ENCODE measurements around the gene RHCE.
"Not testable (repeated sequence)": the region's sequence is repeated elsewhere in the genome, so short reads cannot be mapped to it uniquely, and the experiment has no call there.

Gene RHCE

DNA sequence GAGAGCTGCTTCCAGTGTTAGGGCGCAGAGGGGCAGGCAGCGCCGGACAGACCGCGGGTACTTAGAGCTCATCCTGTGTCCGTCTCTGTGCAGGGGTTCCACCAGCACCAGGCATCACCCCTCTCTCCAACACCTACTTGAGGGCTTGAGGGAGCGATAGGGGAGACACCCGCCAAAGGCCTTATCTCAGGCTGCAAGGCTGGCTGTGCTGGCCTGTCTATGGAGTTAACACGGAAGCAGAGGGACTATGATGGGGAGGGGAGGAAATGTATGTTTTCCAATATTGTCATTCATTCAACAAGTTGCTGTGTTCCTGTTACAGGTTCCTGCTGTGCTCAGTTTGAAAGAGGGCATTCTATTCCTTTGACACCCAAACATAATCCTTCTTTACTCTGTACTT is at the start of gene RHCE:
RHCE (minus strand) TSS at position 111 of the 400 bp plus-strand sequence; CDS start at position 72, 39 bp downstream.
- DNase-seq (ENCODE audit: low read depth) = not testable (repeated sequence)

DNA sequence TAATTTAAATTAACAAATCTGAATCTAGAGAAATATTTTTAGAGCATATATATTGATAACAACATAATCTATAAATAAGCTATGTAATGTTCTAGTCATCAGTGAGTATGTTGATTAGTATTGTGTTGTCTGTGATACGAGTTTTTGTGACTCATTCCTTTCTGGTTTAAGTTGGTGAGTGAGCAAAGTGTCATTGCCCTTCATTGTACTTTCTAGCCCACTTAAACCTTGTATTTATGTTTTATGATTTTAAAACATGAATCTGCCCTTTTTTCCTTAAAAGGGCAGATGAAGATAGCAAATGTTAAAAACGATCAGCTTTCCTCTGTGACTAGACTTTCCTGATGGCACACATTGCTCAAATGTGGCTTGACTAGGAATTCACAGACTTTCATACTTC is 48.6 kb upstream of the RHCE start:
- DNase-seq (ENCODE audit: low read depth) = no peak

DNA sequence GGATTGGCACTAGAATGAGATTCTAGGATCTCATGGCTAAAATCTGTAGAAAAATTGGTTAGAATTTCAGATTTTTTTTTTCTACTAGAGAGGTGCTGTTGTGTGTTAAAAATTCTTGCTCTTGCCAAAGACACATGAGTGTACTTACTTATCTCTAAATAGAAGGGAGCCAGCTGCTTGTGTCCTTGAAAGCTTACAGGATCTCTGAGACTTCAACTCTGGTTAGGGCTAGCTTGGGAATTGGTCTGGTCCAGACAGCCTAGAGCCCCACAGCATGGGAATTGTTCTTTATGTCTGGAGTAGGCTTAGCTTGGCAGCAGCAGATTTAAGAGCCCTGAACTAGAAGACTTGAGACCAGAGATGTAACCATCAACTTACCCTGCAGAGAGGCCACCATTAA is 47.4 kb upstream of the RHCE start:
- DNase-seq (ENCODE audit: low read depth) = no peak

DNA sequence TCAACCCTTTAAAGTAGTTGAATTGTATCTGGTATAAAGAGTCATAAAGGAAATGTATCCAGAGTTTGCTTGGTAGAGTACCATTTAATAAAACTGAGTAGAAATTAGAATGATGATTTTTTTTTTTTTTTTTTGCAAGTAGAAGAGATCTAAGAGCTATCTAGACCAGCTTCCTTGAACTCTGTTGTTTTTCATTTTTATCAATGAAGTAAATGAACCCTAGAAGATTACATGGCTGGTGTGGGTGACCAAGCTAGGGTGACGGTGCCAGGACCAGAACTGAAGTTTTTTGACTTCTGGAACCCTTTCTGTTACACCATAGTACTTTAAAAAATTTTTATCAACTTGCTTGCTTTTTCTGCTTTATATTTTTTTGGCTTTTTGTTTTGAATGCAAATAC is 47.0 kb upstream of the RHCE start:
- DNase-seq (ENCODE audit: low read depth) = no peak

DNA sequence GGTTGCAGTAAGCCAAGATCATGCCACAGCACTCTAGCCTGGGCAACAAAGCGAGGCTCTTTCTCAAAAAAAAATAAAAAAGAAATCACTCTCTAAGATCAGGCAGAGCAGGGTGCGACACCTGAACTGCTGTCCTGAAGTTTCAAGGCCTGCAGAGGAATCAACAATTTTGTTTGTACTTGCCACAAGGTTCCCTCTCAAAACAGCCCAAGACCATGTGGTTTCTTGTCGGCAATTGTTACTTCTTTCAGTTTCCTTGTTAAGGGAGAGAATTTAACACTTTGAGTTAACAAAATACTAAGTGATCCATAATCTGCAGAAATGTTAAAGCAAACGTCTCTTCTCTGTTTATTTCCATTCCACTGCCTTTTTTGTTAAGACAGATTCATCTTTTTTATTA is 46.6 kb upstream of the RHCE start:
- DNase-seq (ENCODE audit: low read depth) = no peak

DNA sequence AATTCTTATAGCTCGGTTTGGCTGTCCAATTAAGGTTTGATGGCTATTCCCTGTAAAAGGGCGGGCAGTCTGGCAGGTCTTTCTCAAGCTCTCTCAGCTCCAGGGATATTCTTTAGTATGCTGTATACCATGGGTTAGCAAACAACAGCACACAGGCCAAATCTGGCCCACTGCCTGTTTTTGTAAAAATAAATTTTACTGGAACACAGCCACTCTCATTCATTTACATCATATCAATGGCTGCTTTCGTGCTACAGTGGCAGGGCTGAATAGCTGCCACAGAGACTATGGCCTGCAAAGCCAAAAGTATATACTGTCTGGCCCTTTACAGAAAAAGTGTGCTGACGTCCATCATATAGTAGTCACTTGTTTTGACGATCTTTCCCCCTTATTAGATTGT is 42.1 kb upstream of the RHCE start:
- no peak for DNase-seq (ENCODE audit: low read depth)

DNA sequence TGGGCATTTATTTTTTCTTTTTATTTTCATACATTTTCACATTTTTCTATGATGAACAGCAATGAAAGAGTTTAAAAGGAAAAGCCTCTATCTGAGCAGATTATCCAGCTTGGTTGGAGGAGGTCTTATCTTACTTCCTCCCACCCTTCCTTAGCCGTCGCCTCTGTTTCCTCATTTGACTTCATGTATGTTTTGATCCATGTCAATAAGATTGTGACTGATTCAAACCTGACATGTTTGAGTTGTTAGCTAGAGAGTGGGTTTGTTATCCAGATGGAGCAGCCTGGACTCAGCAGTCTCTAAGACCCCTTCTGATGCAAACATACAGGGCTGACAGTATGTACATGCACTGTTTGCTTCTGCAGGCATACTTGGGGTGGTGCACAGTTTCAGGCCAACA is 41.2 kb upstream of the RHCE start:
- no peak for DNase-seq (ENCODE audit: low read depth)

DNA sequence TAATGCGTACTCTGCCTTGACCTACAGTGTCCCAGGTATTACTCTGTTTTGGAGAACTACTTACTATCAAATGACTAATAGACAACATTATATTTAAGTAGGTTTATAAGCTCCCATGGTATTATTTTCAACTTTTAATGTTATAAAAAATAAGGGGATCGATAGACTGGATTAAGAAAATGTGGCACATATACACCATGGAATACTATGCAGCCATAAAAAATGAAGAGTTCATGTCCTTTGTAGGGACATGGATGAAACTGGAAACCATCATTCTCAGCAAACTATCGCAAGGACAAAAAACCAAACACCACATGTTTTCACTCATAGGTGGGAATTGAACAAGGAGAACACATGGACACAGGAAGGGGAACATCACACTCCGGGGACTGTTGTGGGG is 40.2 kb upstream of the RHCE start:
- not testable (repeated sequence) for DNase-seq (ENCODE audit: low read depth)

DNA sequence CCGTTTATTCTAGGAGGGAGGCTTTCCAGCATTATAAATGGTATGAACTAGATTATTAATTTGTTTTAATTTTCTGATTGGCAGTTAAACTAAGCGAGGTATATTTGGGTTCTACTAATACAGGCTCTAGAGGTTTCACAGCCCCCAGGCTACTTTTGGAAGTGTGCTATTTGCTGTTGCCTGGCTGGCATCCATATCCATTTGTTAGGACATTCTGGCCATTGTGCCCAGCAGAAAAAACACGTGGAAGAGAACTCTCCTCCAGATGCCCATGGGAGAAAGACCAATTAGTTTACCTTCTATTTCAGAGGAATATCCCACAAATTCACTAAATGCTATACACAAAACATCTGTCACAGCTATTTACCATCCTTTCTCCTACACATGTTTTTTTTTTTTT is 39.4 kb upstream of the RHCE start:
- no peak for DNase-seq (ENCODE audit: low read depth)

DNA sequence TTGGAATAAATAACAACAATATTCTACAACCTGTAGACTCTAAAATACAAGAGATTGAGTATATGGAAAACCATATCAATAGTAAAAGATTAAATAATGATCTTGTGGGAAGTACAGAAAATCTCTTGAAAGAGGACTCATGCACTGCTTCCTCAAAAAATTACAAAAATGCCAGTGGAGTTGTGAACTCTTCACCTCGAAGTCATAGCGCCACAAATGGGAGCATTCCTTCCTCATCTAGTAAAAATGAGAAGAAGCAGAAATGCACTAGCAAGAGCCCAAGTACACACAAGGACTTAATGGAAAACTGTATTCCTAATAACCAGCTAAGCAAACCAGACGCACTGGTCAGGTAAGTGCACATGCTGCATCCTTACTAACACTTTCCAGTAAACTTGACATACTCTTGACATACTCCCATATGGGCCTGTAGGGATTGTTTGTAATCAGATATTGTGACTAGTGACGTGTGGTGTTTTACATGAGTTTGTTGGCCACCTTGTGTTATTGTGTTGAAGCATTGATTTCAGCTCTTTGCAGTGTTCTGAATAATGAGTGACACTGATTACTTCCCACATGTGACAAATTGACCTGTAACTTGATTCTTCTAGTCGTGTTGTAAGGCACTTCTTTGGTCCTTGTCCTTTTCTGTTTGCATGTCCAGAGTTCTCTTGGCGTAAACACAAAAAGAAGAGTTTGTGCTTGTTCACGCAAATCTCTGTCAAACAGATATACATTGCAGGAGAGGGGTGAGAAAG is 38.1 kb upstream of the RHCE start:
- DNase-seq (ENCODE audit: low read depth) = no peak

DNA sequence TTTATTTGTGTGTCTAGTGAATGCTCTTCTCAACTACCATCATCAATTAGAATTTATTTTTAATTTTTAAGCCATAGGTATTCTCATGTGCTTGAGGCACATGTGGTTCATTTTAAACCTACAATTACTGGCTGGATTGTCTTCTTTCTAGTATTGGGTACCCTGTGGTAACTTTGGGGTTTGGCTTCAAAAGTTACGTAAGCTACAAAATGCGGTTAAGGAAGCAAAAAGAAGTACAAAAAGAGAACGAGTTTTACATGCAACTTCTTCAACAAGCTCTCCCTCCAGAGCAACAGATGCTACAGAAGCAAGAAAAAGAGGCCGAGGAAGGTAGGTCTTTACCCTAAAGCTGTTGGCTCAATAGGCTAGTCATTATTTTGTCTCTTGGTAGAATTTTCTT is 35.9 kb upstream of the RHCE start:
- DNase-seq (ENCODE audit: low read depth) = no peak

DNA sequence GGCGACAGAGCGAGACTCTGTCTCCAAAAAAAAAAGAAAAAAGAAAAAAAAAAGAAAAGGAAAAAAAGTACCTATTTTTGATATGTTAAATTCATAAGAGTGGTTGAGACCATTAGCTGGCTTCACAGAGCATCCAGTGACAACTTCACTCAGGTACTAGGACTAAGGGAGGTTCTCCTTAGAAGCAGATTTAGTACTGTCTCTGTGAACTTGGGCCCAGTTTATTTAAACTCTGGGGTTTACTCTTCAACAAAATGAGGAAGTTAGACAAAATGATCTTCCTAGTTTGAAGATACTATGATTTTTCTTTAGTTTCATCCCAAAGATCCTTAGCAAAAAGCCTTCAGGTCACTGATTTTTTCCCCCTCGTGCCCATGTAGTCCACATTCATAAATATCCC is 31.3 kb upstream of the RHCE start:
- DNase-seq (ENCODE audit: low read depth) = no peak

DNA sequence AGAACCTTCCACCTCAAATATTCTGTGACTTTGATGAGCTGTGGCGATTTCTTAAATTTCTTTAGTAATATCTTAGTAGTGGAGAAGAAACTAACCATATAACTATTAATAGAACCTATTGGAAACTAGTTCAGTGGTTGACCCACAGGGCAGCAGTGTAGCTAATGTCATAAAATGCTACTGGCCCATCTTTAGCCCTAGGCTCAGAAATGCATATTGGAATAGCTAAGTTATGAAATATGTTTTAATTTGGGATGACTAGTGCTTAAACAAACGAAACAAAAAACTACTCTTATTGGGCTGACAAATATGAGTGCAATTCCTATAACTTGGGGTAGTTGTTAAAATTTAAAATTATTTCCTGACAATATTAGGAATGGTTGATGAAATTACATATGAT is 30.3 kb upstream of the RHCE start:
- DNase-seq (ENCODE audit: low read depth) = no peak

DNA sequence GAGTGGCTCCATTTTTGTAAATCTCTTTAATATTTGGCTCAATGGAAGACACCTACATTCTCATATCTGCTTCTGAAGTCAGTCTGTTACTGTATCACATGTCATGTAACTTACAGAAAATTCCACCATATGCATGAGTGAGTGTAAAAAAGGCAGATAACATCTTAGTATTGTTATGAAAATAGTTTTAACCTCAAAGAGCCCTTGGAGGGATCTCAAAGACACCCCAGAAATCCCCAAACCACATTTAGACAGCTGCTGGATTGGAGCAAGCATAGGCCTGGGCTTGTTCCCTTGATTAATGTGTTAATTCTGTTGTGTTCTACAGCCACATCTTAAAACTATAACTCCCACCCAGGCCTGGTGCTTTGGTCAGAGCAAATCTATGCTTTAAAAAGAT is 26.9 kb upstream of the RHCE start:
- DNase-seq (ENCODE audit: low read depth) = no peak

DNA sequence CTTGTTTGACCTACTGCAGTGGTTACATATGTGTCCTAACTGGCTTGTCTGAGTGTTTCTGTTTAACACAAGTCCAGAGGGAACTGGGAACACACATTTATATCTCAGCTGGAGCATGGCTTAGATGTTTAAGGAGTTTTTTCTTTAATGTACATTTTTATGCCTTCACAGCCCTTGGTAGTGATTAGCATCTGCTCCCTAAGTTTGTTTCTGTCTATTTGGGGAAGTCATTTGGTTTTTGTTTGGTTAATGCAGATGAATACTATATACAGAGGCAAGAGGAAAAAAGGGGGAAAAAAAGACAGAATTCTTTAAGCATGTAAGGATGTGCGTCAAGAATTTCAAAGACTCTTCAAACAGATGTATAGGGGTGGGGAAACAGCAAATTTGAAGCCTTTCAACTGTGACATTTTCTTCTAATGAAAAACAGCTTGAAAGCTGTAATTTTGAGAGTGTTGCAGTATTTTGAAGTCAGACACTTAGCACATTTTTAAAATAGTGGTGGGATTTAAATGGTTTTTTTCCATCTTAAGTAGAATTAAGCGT is 25.4 kb upstream of the RHCE start:
- DNase-seq (ENCODE audit: low read depth) = no peak

DNA sequence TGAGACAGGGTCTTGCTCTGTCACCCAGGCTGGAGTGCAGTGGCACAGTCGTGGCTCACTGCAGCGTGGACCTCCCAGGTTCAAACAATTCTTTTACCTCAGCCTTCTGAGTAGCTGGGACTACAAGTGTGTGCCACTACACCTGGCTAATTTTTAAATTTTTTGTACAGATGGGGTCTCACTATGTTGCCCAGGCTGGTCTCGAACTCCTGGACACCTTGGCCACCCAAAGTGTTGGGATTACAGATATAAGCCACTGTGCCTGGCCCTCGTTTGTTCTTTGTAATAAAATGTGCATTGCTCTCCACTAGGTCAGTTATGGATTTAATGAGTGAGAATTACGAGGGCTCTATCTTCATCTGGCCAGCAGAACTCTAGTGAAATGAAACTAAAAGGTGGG is 24.0 kb upstream of the RHCE start:
- DNase-seq (ENCODE audit: low read depth) = not testable (repeated sequence)

DNA sequence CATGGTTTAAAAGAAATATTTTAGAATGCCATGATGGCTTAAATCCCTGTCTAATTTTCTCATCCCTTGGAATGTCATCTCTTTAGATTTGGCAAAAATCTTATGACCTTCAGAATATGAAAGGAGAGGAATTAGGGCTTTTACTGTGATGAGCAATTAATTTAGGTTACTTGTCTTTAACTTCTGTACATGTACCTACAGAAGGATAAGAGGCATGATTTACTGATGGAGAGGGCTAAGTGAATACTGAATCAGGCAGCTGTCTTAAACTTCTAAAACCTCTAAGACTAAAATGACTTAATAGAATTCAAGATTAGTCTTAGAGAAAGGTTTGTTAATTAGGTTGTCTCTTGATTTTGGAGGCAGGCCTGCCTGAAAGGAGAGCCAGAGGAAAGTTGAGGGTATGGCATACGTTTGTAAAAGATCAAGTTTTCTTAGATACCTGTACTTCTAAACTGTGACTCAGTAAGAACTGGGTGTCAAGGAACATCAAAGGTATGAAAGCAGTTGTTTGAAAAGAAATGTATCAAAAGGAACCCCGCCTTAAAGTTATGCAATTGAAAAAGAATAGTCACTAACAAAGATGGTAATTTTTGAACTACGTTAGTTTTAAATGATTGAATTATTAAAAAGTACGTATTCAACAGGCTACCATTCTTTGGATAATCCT is 22.5 kb upstream of the RHCE start:
- DNase-seq (ENCODE audit: low read depth) = no peak

DNA sequence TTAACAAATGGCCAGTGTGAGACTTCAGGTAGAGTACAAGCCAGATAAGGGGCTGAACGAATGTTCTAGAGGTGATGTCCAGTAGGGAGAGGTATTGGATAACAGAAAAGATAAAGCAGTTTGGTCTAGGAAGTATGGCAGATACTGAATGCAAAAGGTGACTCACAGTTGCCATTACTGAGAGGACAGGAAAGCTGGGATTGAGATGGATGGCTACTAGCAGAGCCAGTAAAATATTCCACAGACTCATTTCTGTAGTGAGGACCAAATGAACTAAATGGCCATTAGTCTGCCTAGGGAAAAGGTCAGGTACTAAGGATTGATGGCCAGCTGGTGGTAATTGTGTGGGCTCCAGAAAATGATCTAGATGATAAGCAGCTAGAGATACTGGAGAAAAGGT is 21.6 kb upstream of the RHCE start:
- DNase-seq (ENCODE audit: low read depth) = no peak

DNA sequence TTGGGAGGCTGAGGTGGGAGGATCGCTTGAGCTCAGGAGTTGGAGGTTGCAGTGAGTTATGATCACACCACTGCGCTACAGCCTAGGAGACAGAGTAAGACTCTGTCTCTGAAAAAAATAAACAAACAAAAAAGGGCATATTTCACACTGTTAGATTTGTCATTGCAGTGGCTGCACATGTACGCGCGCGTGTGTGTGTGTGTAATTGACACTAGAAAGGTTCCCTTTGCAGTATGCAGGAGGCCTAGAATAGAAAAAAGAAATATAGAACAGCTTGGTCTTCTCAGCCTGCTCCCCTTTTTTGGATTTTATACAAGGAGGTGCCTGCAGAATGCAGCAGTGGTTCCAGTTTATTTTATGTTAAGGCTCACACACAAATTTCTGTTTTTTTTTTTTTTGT is 18.7 kb upstream of the RHCE start:
- DNase-seq (ENCODE audit: low read depth) = no peak

DNA sequence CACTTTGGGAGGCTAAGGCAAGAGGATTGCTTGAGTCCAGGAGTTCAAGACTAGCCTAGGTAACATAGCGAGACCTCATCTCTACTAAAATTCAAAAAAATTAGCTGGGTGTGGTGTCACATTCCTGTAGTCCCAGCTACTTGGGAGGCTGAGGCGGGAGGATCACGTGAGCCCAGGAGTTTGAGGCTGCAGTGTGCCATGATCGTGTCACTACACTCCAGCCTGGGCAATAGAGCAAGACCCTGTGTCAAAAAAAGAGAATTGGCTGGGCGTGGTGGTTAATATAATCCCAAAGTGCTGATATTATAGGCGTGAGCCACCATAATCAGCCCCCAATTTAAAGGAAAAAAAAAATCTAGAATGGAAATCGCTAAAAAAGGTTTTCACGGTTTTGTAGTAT is 17.0 kb upstream of the RHCE start:
- DNase-seq (ENCODE audit: low read depth) = no peak

DNA sequence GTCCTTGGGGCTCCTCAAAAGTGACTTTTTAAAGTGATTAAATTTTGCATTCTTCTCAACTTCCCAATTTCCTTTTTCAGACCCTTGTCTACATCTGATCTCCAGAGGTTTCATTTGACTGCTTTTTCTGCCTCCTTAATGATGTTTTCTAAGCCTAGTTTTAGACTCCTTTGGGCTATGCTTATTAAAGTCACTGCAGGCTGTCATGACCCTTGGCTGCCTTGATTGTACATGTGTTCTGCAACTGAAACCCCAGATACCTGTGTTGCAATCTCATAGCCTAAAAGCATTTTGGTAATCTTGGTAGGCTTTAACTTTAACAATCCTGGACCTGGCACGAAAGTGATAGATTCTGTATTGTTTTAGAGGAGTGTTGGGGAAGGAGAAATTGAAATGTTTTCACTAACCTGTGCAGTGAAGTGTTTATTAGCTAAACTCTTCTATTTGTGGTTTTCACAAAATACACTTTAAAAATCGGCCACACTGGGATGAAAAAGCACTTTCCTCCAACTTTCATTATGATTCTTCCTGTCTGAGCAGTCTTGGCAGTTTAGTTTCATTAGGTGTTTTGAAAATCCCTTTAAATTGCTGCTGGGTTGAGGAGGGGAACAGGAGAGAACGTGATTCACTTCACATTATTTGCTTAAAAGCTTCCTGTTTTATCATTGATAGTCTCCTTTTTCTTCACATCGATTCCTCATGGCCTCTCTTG is 14.9 kb upstream of the RHCE start:
- DNase-seq (ENCODE audit: low read depth) = no peak

DNA sequence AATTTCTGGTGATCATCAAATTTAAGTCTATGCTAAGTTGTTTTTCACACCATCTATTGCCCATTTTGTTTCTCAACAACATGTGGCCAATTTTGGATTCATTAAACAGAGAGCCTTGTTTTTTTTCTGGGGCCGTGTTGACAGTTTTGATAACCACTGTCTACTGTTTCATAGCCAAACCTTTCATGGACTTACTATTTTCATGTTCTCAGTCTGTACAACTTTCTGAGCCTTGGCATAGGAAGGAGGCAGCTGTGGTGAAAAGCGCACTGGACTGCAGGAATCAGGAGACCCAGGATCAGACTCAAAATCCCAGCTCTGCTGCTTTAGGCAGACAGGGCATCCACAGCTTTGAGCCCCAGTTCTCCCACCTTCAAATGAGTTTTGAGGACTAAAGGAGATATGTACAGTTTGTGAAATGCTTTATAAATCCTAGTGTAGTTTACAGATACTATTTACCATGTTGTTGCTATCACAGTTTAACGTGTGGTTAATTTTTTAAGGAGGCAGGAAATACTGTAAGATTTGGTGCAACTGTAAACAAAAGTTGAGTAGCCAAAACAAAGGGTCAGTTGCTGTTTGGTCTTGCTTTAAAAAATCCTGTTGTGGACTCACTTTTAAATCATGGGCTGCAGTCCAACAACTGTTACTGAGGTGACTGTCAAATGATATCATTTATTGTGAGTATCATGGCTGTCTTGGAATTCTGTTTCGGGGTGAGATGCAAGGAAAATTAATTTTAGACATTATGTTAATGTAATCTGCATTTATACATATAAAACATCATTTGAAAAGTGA is 13.0 kb upstream of the RHCE start:
- DNase-seq (ENCODE audit: low read depth) = no peak
